NCI-H2227 (cell line): ENCODE results near the gene ARHGEF4.

Experiments
- DNase-seq: peaks from one replicate; lab custom pipeline; 2025; ENCODE audit not compliant: unreplicated experiment; lab: John Stamatoyannopoulos, UW

Gene ARHGEF4

DNA sequence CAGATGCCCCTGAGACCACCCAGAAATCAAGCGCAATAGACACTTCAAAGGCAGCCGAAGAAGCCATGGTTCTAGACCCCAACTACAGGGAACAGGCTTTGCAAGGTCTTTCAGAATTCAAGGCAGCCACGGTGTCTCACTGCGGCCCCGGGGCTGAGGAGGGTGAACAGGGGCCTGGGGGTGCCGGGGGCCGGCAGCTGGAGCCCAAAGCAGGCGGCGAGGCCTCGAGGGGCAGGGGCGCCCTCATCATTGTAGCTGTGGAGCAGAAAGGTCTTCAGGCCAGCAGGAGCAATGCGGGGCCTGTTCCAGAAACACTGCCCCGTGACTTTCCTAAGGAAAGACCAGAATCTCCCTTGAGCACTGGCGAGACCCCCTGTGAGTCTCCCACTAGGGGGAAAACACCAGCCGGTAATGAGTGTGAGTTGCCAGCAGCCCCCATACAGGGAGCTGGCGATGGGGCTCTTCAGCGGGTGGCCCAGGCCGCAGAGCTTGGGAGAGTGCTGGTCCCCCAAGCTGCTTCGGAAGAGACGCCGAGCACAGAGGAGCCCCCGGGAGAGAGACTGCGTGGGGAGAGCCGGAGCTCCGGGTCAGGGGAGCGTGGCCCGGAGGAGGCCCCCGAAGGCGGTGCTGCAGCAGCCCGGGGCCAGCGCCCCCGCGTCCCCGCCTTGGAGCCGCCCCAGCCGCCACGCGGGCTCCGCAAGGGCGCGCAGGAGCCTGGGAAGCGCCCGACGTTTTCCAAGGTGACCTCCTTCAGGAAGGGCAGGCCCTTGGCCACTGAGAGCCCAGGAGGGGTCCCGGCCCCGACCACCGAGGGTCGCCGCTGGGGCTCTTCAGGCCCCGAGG, 79.1 kb downstream of the ARHGEF4 start:
- no peak for DNase-seq

DNA sequence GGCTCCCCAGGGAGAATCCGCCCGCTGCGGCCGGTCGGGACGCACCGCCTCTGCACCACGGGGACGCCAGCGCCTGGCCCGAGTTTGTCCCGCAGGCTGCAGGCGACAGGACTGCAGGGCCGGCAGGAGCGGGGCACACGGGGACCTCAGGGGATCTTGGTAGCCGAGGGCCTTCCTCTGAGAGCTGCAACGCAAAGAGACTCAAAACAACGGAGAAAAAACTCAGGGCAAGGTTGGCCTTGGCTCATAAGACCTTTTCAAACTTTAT, 79.7 kb downstream of the ARHGEF4 start:
- no peak for DNase-seq

DNA sequence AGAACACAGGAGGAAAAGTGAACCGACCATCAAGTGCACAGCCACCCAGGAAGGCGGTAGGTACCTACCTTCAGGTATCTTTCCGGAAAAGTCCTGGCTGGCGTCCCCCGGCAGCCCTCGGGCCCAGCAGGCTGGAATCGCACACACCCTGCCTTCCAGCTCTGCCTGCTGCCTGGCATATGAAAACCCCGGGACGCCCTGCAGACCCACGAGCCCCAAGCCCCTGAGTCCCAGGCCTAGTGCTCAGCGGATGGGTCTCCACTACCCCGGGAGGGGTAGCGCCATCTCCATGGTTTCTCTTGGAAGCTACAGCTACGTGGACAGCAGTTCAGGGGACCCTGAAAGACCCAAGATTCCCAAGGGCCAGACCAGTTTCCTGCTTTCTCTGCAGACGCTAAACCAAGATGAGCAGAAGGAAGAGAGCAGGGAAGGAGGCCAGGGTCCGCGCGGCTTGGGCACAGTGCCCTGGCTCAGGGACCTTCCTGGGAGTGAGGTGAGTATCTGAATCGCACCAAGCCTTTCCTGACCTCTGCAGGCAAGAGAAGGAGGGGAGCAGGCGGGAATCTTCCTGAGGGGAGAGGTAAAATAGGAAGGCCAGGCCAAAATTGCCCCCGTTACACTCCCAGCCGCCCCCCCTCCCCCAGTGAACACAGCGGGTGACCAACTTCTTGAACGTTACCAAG, 80.4 kb downstream of the ARHGEF4 start:
- DNase-seq: no peak

- DNase-seq: no peak
Measured at GRCh38 chr2:130918393-130918792, 81.7 kb downstream of the ARHGEF4 start.

DNA sequence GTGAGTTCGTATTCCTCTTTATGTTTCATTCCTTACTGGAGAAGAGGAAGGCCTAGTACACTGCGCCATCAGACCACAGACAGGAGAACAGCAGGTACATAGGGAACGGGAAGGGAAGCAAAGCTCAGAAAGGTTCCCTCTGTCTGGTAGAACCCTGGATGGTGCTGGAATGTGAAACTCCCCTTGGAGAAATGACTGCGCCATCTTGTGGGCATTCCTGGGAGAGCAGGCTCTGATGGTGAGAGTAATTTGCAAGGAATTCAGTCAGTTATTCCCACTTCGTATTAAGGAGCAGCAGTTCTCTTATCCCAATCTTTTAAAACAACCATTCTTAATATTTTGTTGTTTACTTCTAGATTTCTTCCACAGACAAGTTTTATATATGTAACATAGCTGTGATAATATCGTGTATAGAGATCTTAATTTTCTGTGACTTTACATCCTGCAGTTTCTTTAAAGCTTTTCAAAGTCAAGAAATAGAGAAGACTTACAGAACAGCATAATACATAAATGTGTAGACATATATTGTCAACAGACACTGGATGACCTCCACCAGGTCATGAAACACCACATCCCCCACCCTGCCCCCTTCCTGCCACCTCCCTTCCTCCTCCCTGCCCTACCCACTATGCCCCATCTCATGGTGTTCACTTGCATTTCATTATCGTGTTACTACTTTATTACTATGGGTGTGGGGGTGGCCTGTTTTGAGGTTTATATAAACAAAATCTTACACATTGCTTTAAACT, 83.9 kb downstream of the ARHGEF4 start:
- peak; percentile 86 for DNase-seq

DNA sequence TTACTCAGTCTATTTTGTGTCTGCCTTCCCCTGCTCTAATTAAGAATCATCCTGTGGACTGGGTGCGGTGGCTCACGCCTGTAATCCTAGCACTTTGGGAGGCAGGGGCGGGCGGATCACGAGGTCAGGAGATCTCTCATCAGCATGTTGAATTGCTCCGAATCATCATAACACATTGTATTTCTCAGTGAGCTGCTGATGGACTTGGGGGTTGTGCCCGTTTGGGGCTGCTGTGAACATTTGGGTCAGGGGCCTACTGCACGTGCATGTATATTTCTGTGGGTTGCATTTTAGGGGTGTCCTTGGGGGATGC, 84.4 kb downstream of the ARHGEF4 start:
- no peak for DNase-seq

DNA sequence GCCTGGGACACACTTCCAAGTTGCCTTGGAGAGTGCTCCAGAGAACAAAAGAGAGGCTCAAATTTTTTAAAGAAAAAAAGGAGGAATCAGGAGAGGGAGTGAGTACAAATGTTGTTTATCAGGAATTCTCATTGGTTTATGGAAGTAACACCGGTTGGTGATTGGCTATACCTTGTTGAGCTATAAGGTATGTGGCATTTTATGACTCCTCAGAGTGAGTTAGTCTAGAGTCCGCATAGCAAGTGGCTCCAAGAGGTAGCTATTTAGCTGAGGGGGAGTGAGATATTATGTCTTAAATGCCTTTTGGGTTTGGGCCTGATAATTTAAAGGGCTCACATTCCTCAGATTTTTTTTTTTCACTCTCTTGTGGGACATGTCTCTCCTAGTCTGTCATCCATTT, 85.7 kb downstream of the ARHGEF4 start:
- no peak for DNase-seq

- DNase-seq: no peak
Measured at GRCh38 chr2:130928385-130928784, 91.7 kb downstream of the ARHGEF4 start.

DNA sequence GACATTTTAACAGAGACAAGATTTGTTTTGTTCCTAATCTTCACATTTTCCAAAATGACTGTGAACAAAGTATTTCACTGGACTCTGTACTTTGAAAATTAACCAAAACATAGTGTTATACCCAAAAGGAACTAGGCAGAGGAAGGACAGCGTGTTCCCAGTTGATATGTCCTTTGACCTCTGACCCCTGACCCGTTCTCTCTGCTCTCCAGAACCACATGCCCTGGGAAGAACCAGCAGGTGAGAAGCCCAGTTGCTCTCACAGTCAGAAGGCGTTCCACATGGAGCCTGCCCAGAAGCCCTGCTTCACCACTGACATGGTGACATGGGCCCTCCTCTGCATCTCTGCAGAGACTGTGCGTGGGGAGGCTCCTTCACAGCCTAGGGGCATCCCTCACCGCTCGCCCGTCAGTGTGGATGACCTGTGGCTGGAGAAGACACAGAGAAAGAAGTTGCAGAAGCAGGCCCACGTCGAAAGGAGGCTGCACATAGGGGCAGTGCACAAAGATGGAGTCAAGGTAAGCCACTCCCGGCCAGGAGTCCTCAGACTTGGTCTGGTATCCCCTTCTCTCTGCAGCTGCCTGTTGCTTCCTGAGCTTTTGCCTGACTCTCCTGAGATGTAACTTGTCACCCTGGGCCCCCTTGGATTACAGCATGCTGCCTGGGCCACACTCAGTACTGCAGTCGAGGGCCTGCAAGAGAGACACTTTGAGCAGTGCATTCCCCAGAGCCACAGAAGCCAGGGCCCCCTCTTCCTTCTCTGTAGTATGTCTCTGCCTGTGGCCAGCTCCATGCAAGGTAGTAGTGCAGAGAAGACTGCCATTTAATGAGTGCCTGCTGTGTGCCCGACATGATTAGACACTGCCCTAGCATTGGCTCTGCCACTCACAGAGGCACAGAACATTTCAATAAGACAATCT, 94.3 kb downstream of the ARHGEF4 start:
- no peak for DNase-seq

GRCh38 chr2:130933501-130933900, 96.8 kb downstream of the ARHGEF4 start:
- no peak for DNase-seq

DNA sequence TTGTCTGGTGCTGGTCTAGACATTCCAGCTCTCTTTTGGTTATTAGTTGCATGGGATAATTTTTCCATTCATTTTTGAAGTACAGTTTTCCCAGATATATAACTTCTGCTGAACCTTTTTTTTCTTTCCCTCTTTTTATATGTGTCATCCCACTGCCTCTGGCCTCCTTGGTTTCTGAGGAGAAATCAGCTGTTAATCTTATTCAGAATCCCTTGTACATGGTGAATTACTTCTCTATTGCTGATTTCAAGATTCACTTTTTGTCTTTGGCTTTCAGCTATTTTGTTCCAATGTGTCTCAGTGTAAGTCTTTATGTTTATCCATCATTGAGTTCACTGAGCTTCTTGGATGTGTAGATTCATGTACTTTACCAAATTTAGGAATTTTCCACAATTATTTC, 99.7 kb downstream of the ARHGEF4 start:
- DNase-seq: no peak

GRCh38 chr2:130947967-130948366, 111.3 kb downstream of the ARHGEF4 start:
- DNase-seq: no peak

GRCh38 chr2:130949954-130950353, 113.2 kb downstream of the ARHGEF4 start:
- no peak for DNase-seq

GRCh38 chr2:130951018-130951417, 114.3 kb downstream of the ARHGEF4 start:
- no peak for DNase-seq

DNA sequence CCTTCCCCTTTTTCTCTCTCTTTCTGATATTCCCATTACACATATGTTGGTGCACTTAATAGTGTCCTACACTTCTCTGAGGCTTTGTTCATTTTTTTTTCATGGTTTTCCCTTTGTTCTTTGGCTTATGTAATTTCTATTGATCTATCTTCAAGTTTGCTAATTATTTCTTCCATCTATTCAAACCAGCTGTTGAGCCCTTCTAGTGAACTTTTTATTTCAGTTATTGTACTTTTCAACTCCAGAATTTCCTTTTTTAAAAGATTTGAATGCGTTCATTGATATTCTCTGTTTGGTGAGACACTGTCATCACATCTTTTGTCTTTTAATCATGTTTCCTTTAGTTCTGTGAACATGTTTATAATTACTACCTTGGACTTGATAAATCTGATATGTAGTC, 118.2 kb downstream of the ARHGEF4 start:
- DNase-seq: no peak

GRCh38 chr2:130957915-130958314, 121.2 kb downstream of the ARHGEF4 start:
- no peak for DNase-seq

DNA sequence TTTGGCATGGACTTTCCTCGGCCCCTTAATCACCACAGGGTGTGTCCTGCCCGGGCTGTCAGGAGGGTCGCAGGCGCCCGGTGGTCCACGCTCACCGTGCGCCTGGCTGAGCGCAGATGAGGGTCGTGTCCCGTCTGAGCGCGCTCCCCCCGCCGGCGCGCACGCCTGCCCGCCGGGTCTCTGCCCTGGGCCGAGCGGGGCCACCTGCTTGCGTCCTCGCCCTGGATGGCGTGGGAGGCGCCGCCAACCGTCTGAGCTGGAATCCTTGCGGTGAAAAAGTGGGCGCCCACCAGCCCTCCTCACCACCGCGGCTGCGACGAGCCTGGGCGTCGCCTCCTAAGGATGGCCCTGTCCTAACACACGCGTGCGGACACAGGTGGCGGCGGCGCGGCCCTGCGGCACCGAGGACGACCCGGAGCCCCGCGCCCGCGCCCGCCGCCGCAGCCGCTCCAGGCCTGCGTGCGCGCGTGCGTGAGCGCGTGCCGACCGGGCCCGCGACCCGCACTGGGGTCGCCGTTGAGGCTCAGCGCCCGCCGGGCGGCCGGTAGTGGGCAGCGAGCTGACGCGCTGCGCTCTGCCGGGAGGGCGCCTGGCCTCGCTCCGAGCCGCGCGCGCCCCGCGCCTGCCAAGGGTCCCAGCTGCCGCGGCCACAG, 126.6 kb downstream of the ARHGEF4 start:
- peak; percentile 29 for DNase-seq

DNA sequence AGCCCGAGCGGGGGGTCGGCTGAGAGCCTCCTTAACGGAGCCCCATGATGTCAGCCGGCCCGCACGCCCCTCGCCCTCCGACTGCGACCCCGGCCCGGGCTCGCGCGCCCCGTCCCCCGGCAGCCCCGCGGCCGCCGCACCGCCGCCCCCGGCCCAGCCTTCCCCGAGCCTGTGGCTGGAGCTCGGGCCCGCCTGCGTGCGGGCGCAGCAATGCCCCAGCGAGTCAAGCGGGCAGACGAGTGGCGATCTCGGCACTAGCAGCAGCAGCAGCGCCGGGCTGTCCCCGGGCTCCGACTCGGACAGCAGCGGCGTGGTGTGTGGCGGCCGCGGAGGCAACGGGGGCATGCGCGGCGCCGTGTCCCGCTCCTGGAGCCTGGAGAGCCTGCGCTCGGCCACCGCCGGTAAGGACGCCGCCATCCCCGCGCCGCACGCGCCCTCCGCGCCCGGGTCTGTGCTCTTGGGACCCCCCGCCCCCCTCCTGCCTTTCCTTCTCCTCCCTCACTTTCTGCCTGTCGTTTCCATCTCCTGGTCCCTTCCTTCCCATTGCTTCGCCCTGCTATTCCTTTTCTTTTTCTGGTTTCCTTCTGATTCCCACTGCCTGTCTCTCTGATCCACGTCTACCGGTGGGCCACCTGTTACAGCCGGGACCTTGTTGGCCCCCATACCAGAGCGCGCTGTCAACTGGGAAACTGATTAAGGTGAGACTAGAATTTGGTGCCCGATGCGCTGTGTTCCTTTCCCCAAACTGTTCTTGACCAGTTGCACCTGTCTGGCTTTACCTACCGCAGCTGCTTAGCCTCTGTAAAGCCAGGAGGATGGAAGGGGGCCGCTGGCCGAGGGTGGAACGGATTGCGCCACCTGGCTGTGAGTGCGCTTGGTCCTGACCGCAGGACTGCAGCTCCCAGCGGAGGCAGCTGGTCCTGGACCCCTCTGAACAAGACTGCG, 127.4 kb downstream of the ARHGEF4 start:
- DNase-seq: peak; percentile 78

- no peak for DNase-seq
Measured at GRCh38 chr2:130964931-130965330, 128.2 kb downstream of the ARHGEF4 start.
